ENCODE measurements around the gene SF3B5. TPM values are rescaled to one million over a fixed set of nuclear protein-coding genes. Genes with fewer than 3 reads are reported as not detected.

SF3B5 gene
- total RNA-seq, 2 experiments from 2014 or later: 258 to 260 TPM

GRCh38 chr6:144123836-144124235 lies 28.5 kb upstream of the SF3B5 start:
- Mint-ChIP-seq H3K36me3 (no peaks in the 10 kb centered on the region), H3K9me3 (no peaks in the 10 kb centered on the region), H3K4me3 (no peak overlapping the region), H3K4me1 (no peaks in the 10 kb centered on the region), H3K27ac (no peak overlapping the region), H3K27me3 (peaks cover 5% of the 10 kb centered on the region)
- DNase-seq: no peak

DNA sequence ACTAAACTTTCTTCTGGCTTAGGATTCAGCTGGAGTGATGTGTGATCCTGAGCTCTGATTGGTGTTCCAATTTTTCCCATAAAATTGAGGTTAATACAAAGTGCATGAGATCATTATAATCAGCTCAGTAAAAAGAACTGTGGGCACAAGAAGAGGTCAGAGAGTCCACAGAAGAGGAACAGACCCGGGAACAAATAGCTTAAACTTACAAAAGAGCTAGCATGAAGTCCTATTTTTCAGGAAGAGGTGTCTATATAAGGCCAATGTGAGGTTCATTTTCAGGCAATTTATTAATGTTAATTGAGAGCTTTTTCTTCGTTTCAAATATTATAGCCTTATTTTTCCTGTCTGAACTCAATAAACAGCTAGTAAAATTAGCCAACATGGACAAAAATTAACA lies 28.0 kb upstream of the SF3B5 start:
- peaks cover 5% of the 10 kb centered on the region for H3K27me3 Mint-ChIP-seq
- no peak overlapping the region for H3K27ac Mint-ChIP-seq
- H3K36me3 Mint-ChIP-seq: no peaks in the 10 kb centered on the region

DNA sequence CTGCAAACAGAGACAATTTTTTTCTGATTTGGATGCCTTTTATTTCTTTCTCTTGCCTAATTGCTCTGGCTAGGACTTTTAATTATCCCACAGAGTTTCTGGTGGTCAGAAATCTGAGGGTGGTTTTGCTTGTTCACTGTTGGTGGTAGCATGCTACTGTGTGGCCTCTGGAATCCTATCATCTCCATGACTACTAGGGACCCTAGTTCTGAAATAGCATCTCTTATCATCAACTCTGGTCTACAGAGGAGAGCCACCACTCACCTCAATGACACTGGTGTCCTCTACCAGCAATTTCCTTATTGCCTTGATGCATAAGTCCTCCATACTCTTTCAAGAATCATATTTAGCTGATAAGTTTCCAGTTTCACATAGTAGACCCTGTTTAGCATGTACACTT lies 27.5 kb upstream of the SF3B5 start:
- H3K27ac Mint-ChIP-seq: no peak overlapping the region

More for the DNA sequence above, 28.0 kb upstream of the SF3B5 start:
- Mint-ChIP-seq H3K4me3 (no peak overlapping the region), H3K9me3 (no peaks in the 10 kb centered on the region), H3K4me1 (no peaks in the 10 kb centered on the region)
- no peak for DNase-seq

DNA sequence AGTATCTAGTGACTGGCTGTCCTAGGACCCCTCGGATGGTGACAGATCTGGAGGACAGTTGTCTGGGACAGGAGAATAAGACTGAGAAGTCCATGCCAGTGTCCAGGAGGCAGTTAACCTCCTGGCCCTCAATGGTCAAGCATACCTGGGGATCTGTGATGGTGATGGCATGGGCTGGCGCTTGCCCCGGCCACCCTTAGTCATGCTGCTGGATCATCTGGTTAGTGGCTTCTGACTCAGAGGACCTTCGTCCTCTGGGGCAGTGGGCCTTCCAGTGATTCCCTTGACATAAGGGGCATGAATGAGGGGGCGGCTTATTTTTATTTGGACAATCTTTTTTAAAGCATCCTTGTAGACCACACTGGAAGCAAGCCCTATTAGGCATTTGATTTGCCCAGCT lies 24.0 kb upstream of the SF3B5 start:
- H3K27me3 Mint-ChIP-seq: peaks cover 5% of the 10 kb centered on the region
- no peak overlapping the region for H3K27ac Mint-ChIP-seq
- no peak overlapping the region for H3K4me3 Mint-ChIP-seq
- H3K36me3 Mint-ChIP-seq: no peaks in the 10 kb centered on the region
- DNase-seq: no peak
- H3K9me3 Mint-ChIP-seq: no peaks in the 10 kb centered on the region
- H3K4me1 Mint-ChIP-seq: no peaks in the 10 kb centered on the region

More for the DNA sequence above, 27.5 kb upstream of the SF3B5 start:
- Mint-ChIP-seq H3K27me3 (peaks cover 5% of the 10 kb centered on the region), H3K36me3 (no peaks in the 10 kb centered on the region), H3K4me1 (no peaks in the 10 kb centered on the region), H3K9me3 (no peaks in the 10 kb centered on the region), H3K4me3 (no peak overlapping the region)
- DNase-seq: no peak

- H3K27me3 Mint-ChIP-seq: no peaks in the 10 kb centered on the region
- H3K4me3 Mint-ChIP-seq: no peak overlapping the region
- no peaks in the 10 kb centered on the region for H3K4me1 Mint-ChIP-seq
- H3K36me3 Mint-ChIP-seq: no peaks in the 10 kb centered on the region
- no peaks in the 10 kb centered on the region for H3K9me3 Mint-ChIP-seq
- no peak for DNase-seq
- H3K27ac Mint-ChIP-seq: no peak overlapping the region
Observed at GRCh38 chr6:144115219-144115618, 19.8 kb upstream of the SF3B5 start.

DNA sequence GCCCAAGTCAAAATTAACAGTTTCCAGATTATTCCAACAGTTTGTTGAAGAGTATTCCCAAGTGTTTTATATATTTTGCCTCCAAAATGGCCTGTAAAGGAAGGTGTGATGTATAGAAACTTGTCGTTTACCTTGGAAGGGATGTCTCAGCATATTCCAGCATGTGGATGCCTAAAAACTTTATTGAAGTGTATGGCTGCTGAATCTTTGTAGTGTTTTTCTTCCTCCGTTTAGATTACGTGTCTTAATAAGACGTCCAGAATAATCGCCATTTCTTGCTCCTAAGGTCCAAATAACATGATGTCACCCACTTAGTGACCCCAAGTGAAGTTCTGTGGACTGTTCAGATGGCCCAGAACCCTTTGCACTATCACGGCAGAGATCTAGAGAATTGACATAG lies 18.0 kb upstream of the SF3B5 start:
- DNase-seq: no peak
- no peaks in the 10 kb centered on the region for H3K9me3 Mint-ChIP-seq
- no peaks in the 10 kb centered on the region for H3K27me3 Mint-ChIP-seq
- H3K27ac Mint-ChIP-seq: no peak overlapping the region
- no peaks in the 10 kb centered on the region for H3K4me1 Mint-ChIP-seq
- H3K36me3 Mint-ChIP-seq: no peaks in the 10 kb centered on the region
- H3K4me3 Mint-ChIP-seq: no peak overlapping the region

- no peak for DNase-seq
- no peaks in the 10 kb centered on the region for H3K9me3 Mint-ChIP-seq
- H3K4me3 Mint-ChIP-seq: no peak overlapping the region
- H3K36me3 Mint-ChIP-seq: no peaks in the 10 kb centered on the region
- no peaks in the 10 kb centered on the region for H3K27me3 Mint-ChIP-seq
- H3K4me1 Mint-ChIP-seq: peaks cover 8% of the 10 kb centered on the region
- H3K27ac Mint-ChIP-seq: no peak overlapping the region
Observed at GRCh38 chr6:144110210-144110609, 14.8 kb upstream of the SF3B5 start.

DNA sequence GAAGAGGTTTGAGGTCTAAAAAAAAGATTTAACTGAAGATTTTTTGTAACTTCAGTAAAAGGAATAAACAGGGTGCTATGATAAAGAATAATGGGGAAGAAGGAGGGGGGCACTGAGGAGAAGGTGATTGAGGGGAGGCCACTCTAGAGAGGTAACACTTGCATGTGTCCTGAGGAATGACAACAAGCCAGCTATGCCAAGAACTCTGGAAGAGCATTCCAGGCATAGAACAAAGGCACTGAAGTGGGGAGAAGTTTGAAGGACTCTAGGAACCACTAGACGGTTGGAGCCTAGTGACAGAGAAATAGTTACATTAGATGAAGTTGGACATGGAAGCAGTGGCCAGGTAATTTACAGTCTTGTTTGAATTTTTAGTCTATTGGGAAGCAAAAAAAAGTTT lies 10.8 kb upstream of the SF3B5 start:
- no peak for DNase-seq
- Mint-ChIP-seq H3K27me3 (no peaks in the 10 kb centered on the region), H3K4me1 (peaks cover 10% of the 10 kb centered on the region), H3K9me3 (no peaks in the 10 kb centered on the region), H3K4me3 (no peak overlapping the region), H3K27ac (no peak overlapping the region), H3K36me3 (no peaks in the 10 kb centered on the region)

- no peak for DNase-seq
- Mint-ChIP-seq H3K9me3 (no peaks in the 10 kb centered on the region), H3K4me1 (peaks cover 10% of the 10 kb centered on the region), H3K27ac (no peak overlapping the region), H3K4me3 (no peak overlapping the region), H3K36me3 (no peaks in the 10 kb centered on the region), H3K27me3 (no peaks in the 10 kb centered on the region)
Observed at GRCh38 chr6:144104898-144105487, 9.6 kb upstream of the SF3B5 start.

DNA sequence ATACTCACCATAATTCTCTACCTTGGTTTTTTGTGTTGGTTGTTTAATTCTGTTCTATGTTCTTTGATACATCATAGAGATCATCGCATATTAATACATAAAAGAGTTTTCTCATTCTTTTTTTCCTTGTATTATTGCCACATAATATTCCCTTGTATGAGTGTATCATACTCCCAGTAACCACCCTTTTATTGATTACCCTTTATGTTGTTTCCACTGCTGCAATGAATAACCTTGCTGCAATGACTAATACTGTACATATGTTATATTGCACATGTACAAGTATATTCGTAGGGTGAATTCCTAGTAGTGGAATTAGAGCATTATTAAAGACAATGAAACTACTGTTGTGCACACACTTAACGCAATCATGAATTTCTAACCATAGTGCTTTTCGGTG lies 9.1 kb upstream of the SF3B5 start:
- peaks cover 10% of the 10 kb centered on the region for H3K4me1 Mint-ChIP-seq
- H3K27ac Mint-ChIP-seq: no peak overlapping the region
- H3K9me3 Mint-ChIP-seq: no peaks in the 10 kb centered on the region
- no peaks in the 10 kb centered on the region for H3K27me3 Mint-ChIP-seq
- no peaks in the 10 kb centered on the region for H3K36me3 Mint-ChIP-seq
- no peak for DNase-seq
- H3K4me3 Mint-ChIP-seq: no peak overlapping the region

- H3K36me3 Mint-ChIP-seq: no peaks in the 10 kb centered on the region
- H3K27ac Mint-ChIP-seq: no peak overlapping the region
- H3K9me3 Mint-ChIP-seq: no peaks in the 10 kb centered on the region
- peaks cover 10% of the 10 kb centered on the region for H3K4me1 Mint-ChIP-seq
- no peak overlapping the region for H3K4me3 Mint-ChIP-seq
- H3K27me3 Mint-ChIP-seq: no peaks in the 10 kb centered on the region
- no peak for DNase-seq
Observed at GRCh38 chr6:144103026-144103563, 7.7 kb upstream of the SF3B5 start.

DNA sequence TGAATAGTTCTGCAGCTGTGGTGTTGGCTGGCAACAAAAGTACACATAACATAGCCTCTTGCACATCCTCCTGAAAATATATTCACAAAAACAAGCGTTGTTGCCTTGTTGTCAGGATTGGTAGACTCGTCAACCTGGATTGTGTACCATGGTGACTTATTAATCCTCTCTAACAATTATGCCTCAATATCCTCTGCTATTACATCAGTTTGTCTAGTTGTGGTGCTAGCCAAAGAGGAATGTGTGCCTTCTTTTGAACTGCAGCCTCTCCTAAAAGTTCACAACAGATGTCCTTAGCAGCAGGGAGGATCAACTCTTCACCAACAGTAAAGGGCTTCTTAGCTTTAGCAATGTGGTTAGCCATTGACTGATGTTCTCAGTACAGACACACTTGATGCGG lies 3.6 kb upstream of the SF3B5 start:
- Mint-ChIP-seq H3K36me3 (peaks cover 9% of the 10 kb centered on the region), H3K4me3 (no peak overlapping the region)

DNA sequence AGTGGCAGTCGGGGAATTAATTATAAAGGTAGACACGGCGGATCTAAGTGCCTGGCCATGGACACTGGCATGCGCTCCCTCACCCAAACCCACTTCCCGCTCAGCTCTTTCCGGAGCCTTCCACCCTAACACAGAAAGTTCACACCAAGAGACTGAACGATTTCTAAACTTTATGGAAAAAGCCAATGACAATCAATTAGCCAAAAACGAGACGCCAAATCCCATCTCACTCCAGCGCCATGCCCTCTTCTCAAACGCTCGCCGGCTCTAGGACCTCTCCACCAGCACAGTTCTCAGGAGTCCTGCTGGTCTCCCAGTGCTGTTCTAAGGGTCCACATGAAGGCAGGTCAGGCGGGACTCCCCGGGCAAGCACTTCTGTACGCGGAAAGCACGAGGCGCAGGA lies 641 bp downstream of the SF3B5 start:
- Mint-ChIP-seq H3K4me1 (peaks cover 17% of the 10 kb centered on the region), H3K9me3 (no peaks in the 10 kb centered on the region)
- no peak for DNase-seq

More for the DNA sequence above, 3.6 kb upstream of the SF3B5 start:
- Mint-ChIP-seq H3K27ac (no peak overlapping the region), H3K27me3 (no peaks in the 10 kb centered on the region), H3K9me3 (no peaks in the 10 kb centered on the region), H3K4me1 (peaks cover 9% of the 10 kb centered on the region)
- no peak for DNase-seq

DNA sequence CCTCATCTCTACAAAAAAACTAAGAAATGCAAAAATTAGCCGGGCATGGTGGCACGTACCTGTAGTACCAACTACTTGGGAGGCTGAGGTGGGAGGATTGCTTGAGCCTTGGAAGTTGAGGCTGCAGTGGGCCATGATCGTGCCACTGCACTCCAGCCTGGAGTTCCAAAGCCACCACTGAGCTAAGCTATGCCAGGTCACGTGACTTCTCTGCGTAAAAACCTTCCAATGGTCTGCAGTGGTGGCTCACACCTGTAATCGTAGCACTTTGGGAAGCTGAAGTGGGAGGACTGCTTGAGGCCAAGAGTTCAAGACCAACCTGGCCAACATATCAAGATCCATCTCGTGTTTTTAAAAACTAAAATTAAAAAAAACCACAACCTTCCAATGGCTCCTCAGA lies 1.7 kb downstream of the SF3B5 start:
- DNase-seq: no peak
- Mint-ChIP-seq H3K4me1 (peaks cover 17% of the 10 kb centered on the region), H3K4me3 (peak overlapping the region; percentile 96), H3K27me3 (no peaks in the 10 kb centered on the region), H3K9me3 (no peaks in the 10 kb centered on the region), H3K27ac (peak overlapping the region; percentile 96), H3K36me3 (peaks cover 18% of the 10 kb centered on the region)

More for the DNA sequence above, 641 bp downstream of the SF3B5 start:
- H3K27me3 Mint-ChIP-seq: no peaks in the 10 kb centered on the region
- peaks cover 17% of the 10 kb centered on the region for H3K36me3 Mint-ChIP-seq
- H3K27ac Mint-ChIP-seq: peak overlapping the region; percentile 96
- H3K4me3 Mint-ChIP-seq: peak overlapping the region; percentile 96

- Mint-ChIP-seq H3K27me3 (no peaks in the 10 kb centered on the region), H3K4me1 (peaks cover 17% of the 10 kb centered on the region), H3K9me3 (no peaks in the 10 kb centered on the region), H3K36me3 (peaks cover 18% of the 10 kb centered on the region), H3K4me3 (peak overlapping the region; percentile 96), H3K27ac (no peak overlapping the region)
- DNase-seq: no peak
Observed at GRCh38 chr6:144093236-144093635, 2.1 kb downstream of the SF3B5 start.

GRCh38 chr6:144090384-144090783 lies 5.0 kb downstream of the SF3B5 start:
- Mint-ChIP-seq H3K27me3 (no peaks in the 10 kb centered on the region), H3K27ac (no peak overlapping the region), H3K4me1 (peaks cover 14% of the 10 kb centered on the region), H3K9me3 (no peaks in the 10 kb centered on the region), H3K36me3 (peaks cover 18% of the 10 kb centered on the region), H3K4me3 (no peak overlapping the region)
- DNase-seq: no peak

Data from activated naive CD8-positive, alpha-beta T cell treated with anti-CD3 and anti-CD28 coated beads for 36 hours (primary cell).